Measurements from ENCODE around the gene CD58.

- TF ChIP-seq POLR2A (IDR thresholded peaks at IDR 0.05) (no peak), CTCF (IDR thresholded peaks at IDR 0.05) (peak; percentile 76 to 88 (median 86))
Observed at GRCh38 chr1:116574581-116575291, 3.9 kb upstream of the CD58 start.

All from adrenal gland (tissue), 5 donors.